ENCODE results near the gene CLCN6.

The CLCN6 gene

DNA sequence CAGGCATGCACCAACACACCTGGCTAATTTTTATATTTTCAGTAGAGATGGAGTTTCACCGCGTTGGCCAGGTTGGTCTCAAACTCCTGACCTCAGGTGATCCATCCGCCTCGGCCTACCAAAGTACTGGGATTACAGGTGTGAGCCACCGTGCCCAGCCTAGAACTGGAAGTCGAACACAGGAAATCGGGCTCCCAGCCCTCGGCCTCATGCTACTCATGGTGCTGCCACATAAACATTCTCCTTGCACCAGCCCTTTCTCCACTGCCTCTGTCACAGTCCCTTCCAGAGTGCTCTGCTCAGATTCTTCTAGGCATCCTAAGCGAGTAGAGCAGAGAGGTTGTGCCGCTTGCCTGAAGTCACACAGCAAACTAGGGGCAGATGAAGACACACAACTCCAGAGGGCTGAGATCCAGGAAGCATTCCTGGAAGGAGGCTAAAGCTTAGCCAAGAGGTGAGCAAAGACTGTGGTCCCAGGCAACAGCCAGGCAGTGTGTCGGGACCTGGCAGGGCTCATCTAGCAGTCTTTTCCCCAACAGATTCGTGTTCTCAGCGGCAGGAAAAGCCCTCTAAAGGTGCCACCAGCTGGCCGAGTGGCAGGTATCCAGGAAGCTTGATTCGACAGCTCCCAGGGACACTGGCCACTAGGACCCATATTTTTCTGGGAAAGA is 82.3 kb downstream of the CLCN6 start:
- no peaks in the 10 kb centered on the region for H3K36me3 ChIP-seq
- H3K27me3 ChIP-seq = no peaks in the 10 kb centered on the region
- H3K9me3 ChIP-seq = no peaks in the 10 kb centered on the region
- no peak overlapping the region for H3K4me3 ChIP-seq (ENCODE audit: low read depth in 1 of 2, low read length in 1 of 2)
- peaks cover 0 to 1% of the 10 kb centered on the region in 2 experiments for H3K4me1 ChIP-seq (ENCODE audit: control insufficient read depth in 1 of 2, insufficient read depth in 1 of 2, low read depth in 1 of 2, low read length in 1 of 2)
- TF ChIP-seq CTCF (IDR thresholded peaks at IDR 0.05) = no peak
- H3K27ac ChIP-seq = no peak overlapping the region

GRCh38 chr1:11888877-11889208 is 82.9 kb downstream of the CLCN6 start:
- Histone ChIP-seq H3K27ac (no peak overlapping the region), H3K36me3 (no peaks in the 10 kb centered on the region), H3K9me3 (no peaks in the 10 kb centered on the region), H3K4me3 (ENCODE audit: low read depth in 1 of 2, low read length in 1 of 2) (no peak overlapping the region), H3K27me3 (no peaks in the 10 kb centered on the region), H3K4me1 (ENCODE audit: control insufficient read depth in 1 of 2, insufficient read depth in 1 of 2, low read depth in 1 of 2, low read length in 1 of 2) (peaks cover 3 to 4% of the 10 kb centered on the region in 2 experiments)
- TF ChIP-seq CTCF (IDR thresholded peaks at IDR 0.05) = no peak

GRCh38 chr1:11891433-11892186 is 85.6 kb downstream of the CLCN6 start:
- H3K27ac ChIP-seq = no peak overlapping the region
- H3K4me3 ChIP-seq (ENCODE audit: low read depth in 1 of 2, low read length in 1 of 2) = no peak overlapping the region
- peaks cover 4% of the 10 kb centered on the region in 2 experiments for H3K4me1 ChIP-seq (ENCODE audit: control insufficient read depth in 1 of 2, insufficient read depth in 1 of 2, low read depth in 1 of 2, low read length in 1 of 2)
- no peak for TF ChIP-seq CTCF (IDR thresholded peaks at IDR 0.05)
- H3K27me3 ChIP-seq = peaks cover 15% of the 10 kb centered on the region
- H3K9me3 ChIP-seq = no peaks in the 10 kb centered on the region
- no peaks in the 10 kb centered on the region for H3K36me3 ChIP-seq
